Loucy (cell line): Measurements from ENCODE around the gene ALG14.

Experiments used
- H2AFZ ChIP-seq: fragments of 200-600 bp; sonication (generic); 2 replicates; pipeline ENCODE4 v1.6.0; 2016; ENCODE audit warnings: antibody characterized with exemption, mild to moderate bottlenecking, low read length, moderate library complexity
- H3F3A ChIP-seq: fragments of 200-600 bp; 2 replicates; pipeline ENCODE4 v1.6.0; 2016; ENCODE audit warnings: antibody characterized with exemption, low read depth, mild to moderate bottlenecking
- H3K27me3 ChIP-seq: fragments of 200-600 bp; sonication (generic); 2 replicates; pipeline ENCODE4 v1.6.1; 2014; ENCODE audit warnings: low read length, mild to moderate bottlenecking; ENCODE audit not compliant: insufficient read depth, poor library complexity, severe bottlenecking
- H3K36me3 ChIP-seq: fragments of 200-600 bp; sonication (generic); 2 replicates; pipeline ENCODE4 v1.6.1; 2016; ENCODE audit warnings: low read length; ENCODE audit not compliant: insufficient read depth
- H3K4me1 ChIP-seq: fragments of 200-600 bp; sonication (generic); 2 replicates; pipeline ENCODE4 v1.5.1; 2014; ENCODE audit warnings: low read length, mild to moderate bottlenecking; ENCODE audit not compliant: insufficient read depth, poor library complexity, severe bottlenecking
- H3K4me2 ChIP-seq: fragments of 200-600 bp; sonication (generic); 2 replicates; pipeline ENCODE4 v1.6.0; 2014; ENCODE audit warnings: antibody characterized with exemption, low read length, low read depth, mild to moderate bottlenecking; ENCODE audit not compliant: poor library complexity, severe bottlenecking
- H3K4me3 ChIP-seq: fragments of 200-600 bp; sonication (generic); 2 replicates; pipeline ENCODE4 v1.5.1; 2014; ENCODE audit warnings: low read length, mild to moderate bottlenecking, mixed read lengths; ENCODE audit not compliant: poor library complexity, severe bottlenecking
- H3K79me2 ChIP-seq: fragments of 200-600 bp; sonication (generic); 2 replicates; pipeline ENCODE4 v1.6.1; 2014; ENCODE audit warnings: low read length; ENCODE audit not compliant: insufficient read depth
- H3K9ac ChIP-seq: fragments of 200-600 bp; sonication (generic); 2 replicates; pipeline ENCODE4 v1.6.0; 2014; ENCODE audit warnings: mild to moderate bottlenecking, low read depth, low read length, moderate library complexity; ENCODE audit not compliant: poor library complexity, severe bottlenecking
- H3K9me2 ChIP-seq: fragments of 200-600 bp; sonication (generic); replicated peaks from 2 replicates; pipeline ENCODE4 v1.6.1; 2016; ENCODE audit warnings: low read depth, low read length, mixed read lengths
- H3K9me3 ChIP-seq: fragments of 200-600 bp; sonication (generic); 2 replicates; pipeline ENCODE4 v1.6.1; 2014; ENCODE audit warnings: mild to moderate bottlenecking, antibody characterized with exemption, low read length, low read depth; ENCODE audit not compliant: insufficient read depth
- H4K20me1 ChIP-seq: fragments of 200-600 bp; sonication (generic); 2 replicates; pipeline ENCODE4 v1.6.0; 2014; ENCODE audit warnings: antibody characterized with exemption, low read length, mild to moderate bottlenecking; ENCODE audit not compliant: insufficient read depth, poor library complexity, severe bottlenecking
- EZH2phosphoT487 ChIP-seq: fragments of 200-600 bp; IDR thresholded peaks from 2 replicates; pipeline ENCODE4 v1.6.1; 2018; ENCODE audit warnings: antibody characterized with exemption, mild to moderate bottlenecking, moderate library complexity, borderline replicate concordance
- TF ChIP-seq, protein P1 (sequence below): fragments of 200-600 bp; sonication (generic); conservative IDR thresholded peaks from 2 replicates; pipeline ENCODE4 v1.5.1; 2014; ENCODE audit warnings: mild to moderate bottlenecking, antibody characterized with exemption, low read length

Gene ALG14

DNA sequence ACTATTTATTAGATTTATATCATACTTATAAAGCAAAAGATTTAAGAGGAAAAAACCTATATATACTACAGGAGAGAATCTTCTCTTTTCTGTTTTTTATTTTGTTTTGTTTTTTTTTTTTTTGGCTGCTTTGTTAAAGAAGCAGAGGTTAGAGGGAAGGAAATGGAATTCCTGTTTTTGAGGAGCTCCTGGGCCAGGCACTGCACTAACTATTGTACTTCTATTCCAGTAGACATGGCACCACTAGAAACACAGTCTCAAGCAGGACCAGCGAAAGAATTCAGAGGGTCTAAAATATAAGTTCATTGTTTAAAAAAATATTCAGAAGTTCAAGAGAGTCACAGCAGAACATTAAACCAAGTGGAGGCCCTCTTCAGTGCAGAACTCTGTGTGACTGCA lies 91.2 kb downstream of the ALG14 start:
- no peaks in the 10 kb centered on the region for H4K20me1 ChIP-seq
- H3K9ac ChIP-seq = no peak overlapping the region
- peaks cover 11% of the 10 kb centered on the region for H3F3A ChIP-seq
- H2AFZ ChIP-seq = no peak overlapping the region
- no peaks in the 10 kb centered on the region for H3K9me2 ChIP-seq
- no peaks in the 10 kb centered on the region for H3K9me3 ChIP-seq
- no peaks in the 10 kb centered on the region for H3K36me3 ChIP-seq
- peaks cover 31% of the 10 kb centered on the region for H3K4me1 ChIP-seq
- TF ChIP-seq, protein P1, sequence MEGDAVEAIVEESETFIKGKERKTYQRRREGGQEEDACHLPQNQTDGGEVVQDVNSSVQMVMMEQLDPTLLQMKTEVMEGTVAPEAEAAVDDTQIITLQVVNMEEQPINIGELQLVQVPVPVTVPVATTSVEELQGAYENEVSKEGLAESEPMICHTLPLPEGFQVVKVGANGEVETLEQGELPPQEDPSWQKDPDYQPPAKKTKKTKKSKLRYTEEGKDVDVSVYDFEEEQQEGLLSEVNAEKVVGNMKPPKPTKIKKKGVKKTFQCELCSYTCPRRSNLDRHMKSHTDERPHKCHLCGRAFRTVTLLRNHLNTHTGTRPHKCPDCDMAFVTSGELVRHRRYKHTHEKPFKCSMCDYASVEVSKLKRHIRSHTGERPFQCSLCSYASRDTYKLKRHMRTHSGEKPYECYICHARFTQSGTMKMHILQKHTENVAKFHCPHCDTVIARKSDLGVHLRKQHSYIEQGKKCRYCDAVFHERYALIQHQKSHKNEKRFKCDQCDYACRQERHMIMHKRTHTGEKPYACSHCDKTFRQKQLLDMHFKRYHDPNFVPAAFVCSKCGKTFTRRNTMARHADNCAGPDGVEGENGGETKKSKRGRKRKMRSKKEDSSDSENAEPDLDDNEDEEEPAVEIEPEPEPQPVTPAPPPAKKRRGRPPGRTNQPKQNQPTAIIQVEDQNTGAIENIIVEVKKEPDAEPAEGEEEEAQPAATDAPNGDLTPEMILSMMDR = no peak
- no peak for TF ChIP-seq EZH2phosphoT487
- no peaks in the 10 kb centered on the region for H3K79me2 ChIP-seq
- no peaks in the 10 kb centered on the region for H3K27me3 ChIP-seq
- H3K4me3 ChIP-seq = no peak overlapping the region
- H3K4me2 ChIP-seq = no peak overlapping the region

GRCh38 chr1:94980582-94981574 lies 91.9 kb downstream of the ALG14 start:
- Histone ChIP-seq H2AFZ (no peak overlapping the region), H3F3A (peaks cover 11% of the 10 kb centered on the region), H3K9me2 (no peaks in the 10 kb centered on the region), H3K4me2 (peak overlapping the region; percentile 38), H3K9ac (peak overlapping the region; percentile 3), H3K4me1 (peaks cover 31% of the 10 kb centered on the region), H4K20me1 (no peaks in the 10 kb centered on the region), H3K27me3 (no peaks in the 10 kb centered on the region), H3K9me3 (no peaks in the 10 kb centered on the region), H3K36me3 (no peaks in the 10 kb centered on the region), H3K4me3 (no peak overlapping the region), H3K79me2 (no peaks in the 10 kb centered on the region)
- TF ChIP-seq, protein P1 = no peak
- no peak for TF ChIP-seq EZH2phosphoT487

DNA sequence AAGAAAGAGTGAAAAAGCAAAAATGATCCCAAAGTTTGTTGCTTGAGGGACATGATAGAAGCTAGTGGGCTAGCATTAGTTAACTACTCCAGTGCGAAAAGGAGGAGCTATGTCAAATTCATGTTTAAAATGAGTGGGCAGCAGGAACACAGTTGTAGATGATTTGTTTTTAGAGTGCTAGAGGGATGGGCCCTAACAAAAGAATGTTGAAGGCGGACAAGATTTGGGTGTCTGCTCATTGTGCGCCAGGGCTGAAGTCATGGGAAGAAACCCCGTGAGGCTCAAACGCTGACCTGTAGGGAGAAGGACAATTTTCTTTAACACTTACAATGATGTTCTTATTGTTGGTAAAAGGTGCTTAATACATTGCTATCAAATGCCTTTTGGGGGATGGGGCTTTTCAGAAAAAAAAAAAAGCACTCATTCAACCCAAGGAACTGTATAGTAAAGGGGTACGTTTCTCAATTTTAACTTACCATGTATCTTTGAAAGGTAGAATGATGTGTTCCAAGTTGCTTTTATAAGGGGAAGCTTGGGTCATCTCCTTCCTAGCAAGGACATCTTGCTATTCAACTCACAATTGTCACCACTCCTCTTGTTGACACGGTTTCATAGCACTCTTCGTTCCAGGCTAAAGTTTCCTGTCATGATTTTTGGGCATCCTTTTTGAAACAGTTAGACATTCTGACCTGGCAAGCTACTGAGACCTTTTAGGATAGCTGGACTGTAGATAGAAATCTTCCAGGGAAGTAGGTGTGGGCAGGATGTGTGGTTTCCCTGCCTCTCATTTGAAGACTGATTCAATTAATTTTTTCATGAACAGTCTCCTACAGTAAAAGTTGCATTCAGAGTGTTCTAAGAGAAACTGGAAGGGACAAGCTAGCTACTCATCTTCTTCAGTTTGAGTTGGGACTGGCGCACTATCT lies 92.8 kb downstream of the ALG14 start:
- TF ChIP-seq, protein P1 = no peak
- no peak for TF ChIP-seq EZH2phosphoT487
- Histone ChIP-seq H3K9ac (peak overlapping the region; percentile 3), H3K36me3 (no peaks in the 10 kb centered on the region), H4K20me1 (no peaks in the 10 kb centered on the region), H2AFZ (no peak overlapping the region), H3F3A (peaks cover 11% of the 10 kb centered on the region), H3K79me2 (no peaks in the 10 kb centered on the region), H3K4me1 (peaks cover 31% of the 10 kb centered on the region), H3K9me2 (no peaks in the 10 kb centered on the region), H3K4me2 (peak overlapping the region; percentile 38), H3K27me3 (no peaks in the 10 kb centered on the region), H3K9me3 (no peaks in the 10 kb centered on the region), H3K4me3 (no peak overlapping the region)
